Kidney (tissue), 14 donors: ENCODE results near the gene TRNP1. TPM values are rescaled to one million over a fixed set of nuclear protein-coding genes. Genes with fewer than 3 reads are reported as not detected.
A peak's percentile ranks its signal among the peaks of the same experiment; 100 is the strongest.

Experiments used
- DNase-seq, 5 donors: peaks; one replicate each; pipeline ENCODE4 v3.0.0-alpha.2; 2013 to 2020
- FAIRE-seq: peaks from 2 replicates; lab custom pipeline; 2012; peaks lifted over from hg19 to GRCh38; lab: Jason Lieb, UNC
- H3K27ac ChIP-seq, 2 donors: one replicate each; pipeline ENCODE4 v1.7.0; 2013; ENCODE audit warnings: low read depth in 2 of 2, low read length in 2 of 2, inconsistent platforms in 1 of 2
- H3K27me3 ChIP-seq: one replicate; pipeline ENCODE4 v1.7.1; 2013; ENCODE audit warnings: low read length, inconsistent platforms; ENCODE audit not compliant: control insufficient read depth, insufficient read depth
- H3K36me3 ChIP-seq, 3 donors: one replicate each; pipeline versions ENCODE4 v1.7.0 to v1.7.1; 2013; ENCODE audit warnings: low read length in 3 of 3, control low read depth in 1 of 3, inconsistent platforms in 1 of 3; ENCODE audit not compliant: insufficient read depth in 3 of 3, control insufficient read depth in 2 of 3
- H3K4me1 ChIP-seq, 3 donors: one replicate each; pipeline versions ENCODE4 v1.7.0 to v1.7.1; 2013; ENCODE audit warnings: low read length in 3 of 3, inconsistent platforms in 1 of 3, low read depth in 1 of 3; ENCODE audit not compliant: control insufficient read depth in 2 of 3, insufficient read depth in 2 of 3
- H3K4me3 ChIP-seq, 3 donors: one replicate each; pipeline versions ENCODE4 v1.7.0 to v1.8.1; 2013; ENCODE audit warnings: low read length in 3 of 3, control low read depth in 1 of 3, inconsistent platforms in 1 of 3
- H3K9ac ChIP-seq, 3 donors: one replicate each; pipeline versions ENCODE4 v1.7.0 to v1.7.1; 2013; ENCODE audit warnings: low read length in 3 of 3, control low read depth in 1 of 3, inconsistent platforms in 1 of 3
- H3K9me3 ChIP-seq, 3 donors: one replicate each; pipeline versions ENCODE4 v1.7.0 to v1.7.1; 2013; ENCODE audit warnings: low read length in 3 of 3, control low read depth in 1 of 3, inconsistent platforms in 1 of 3; ENCODE audit not compliant: control insufficient read depth in 2 of 3, insufficient read depth in 1 of 3
- CTCF ChIP-seq: IDR thresholded peaks from 3 replicates; pipeline ENCODE4 v1.5.1; 2012; ENCODE audit warnings: mild to moderate bottlenecking, moderate library complexity, borderline replicate concordance; ENCODE audit not compliant: insufficient read depth; ENCODE audit errors: extremely low read depth
- intact Hi-C: fragments of 100-400 bp; cut with DNase I; formaldehyde crosslinking; loops from one replicate; pipeline ENCODE4 v1.11.1; 2022
- polyA plus RNA-seq: library from polyadenylated mRNA; stranded (reverse); fragments of 350-450 nt; fragmentation: Illumina TruSeq; extraction: RNeasy Lipid Tissue Mini Kit (QIAGEN cat#74804); gene quantifications from one replicate; pipeline ENCODE4 v1.2.3, GENCODE V29; 2014; ENCODE audit warnings: low read depth, low replicate concordance; ENCODE audit not compliant: insufficient read depth
- total RNA-seq: library from RNA; stranded (reverse); fragmentation: NEBNext Ultra II Directional; extraction: Animal tissue kit (Norgen Biotek cat#: 25700); gene quantifications from one replicate; pipeline ENCODE4 v1.2.1, GENCODE V29; 2021
- donor health status: control.
- donor health status: control.
- donor health status: control.
- donor health status: control.
- donor health status: control.
- donor health status: DM: yes; HTN: yes; CAD: no.
- donor health status: Normal renal cell carcinoma (clear cell type).

Gene TRNP1
- total and polyA plus RNA-seq, 2 donors from 2014 or later, result 33.0 to 38.3 TPM

- H3K4me1 ChIP-seq, result no peaks in the 10 kb centered on the region
- intact Hi-C loops, result no loop called here
- H3K4me3 ChIP-seq, result no peak overlapping the region
- no peaks in the 10 kb centered on the region for H3K9me3 ChIP-seq
- FAIRE-seq (no peak), DNase-seq (no peak)
- H3K36me3 ChIP-seq, result no peaks in the 10 kb centered on the region
- no peak for TF ChIP-seq CTCF
- no peak overlapping the region for H3K27ac ChIP-seq
- no peaks in the 10 kb centered on the region for H3K27me3 ChIP-seq
- H3K9ac ChIP-seq, result no peak overlapping the region
Observed at GRCh38 chr1:26965213-26965612, 28.3 kb upstream of the TRNP1 start.

- no peak overlapping the region for H3K4me3 ChIP-seq
- FAIRE-seq (no peak), DNase-seq (no peak)
- no peak overlapping the region for H3K27ac ChIP-seq
- intact Hi-C loops, result no loop called here
- H3K9me3 ChIP-seq, result no peaks in the 10 kb centered on the region
- H3K4me1 ChIP-seq, result no peaks in the 10 kb centered on the region
- no peak for TF ChIP-seq CTCF
- no peaks in the 10 kb centered on the region for H3K27me3 ChIP-seq
- no peaks in the 10 kb centered on the region for H3K36me3 ChIP-seq
- H3K9ac ChIP-seq, result no peak overlapping the region
Observed at GRCh38 chr1:26965628-26966027, 27.9 kb upstream of the TRNP1 start.

- TF ChIP-seq CTCF, result no peak
- Histone ChIP-seq H3K4me3 (no peak overlapping the region), H3K27me3 (no peaks in the 10 kb centered on the region), H3K27ac (no peak overlapping the region), H3K36me3 (no peaks in the 10 kb centered on the region), H3K9me3 (no peaks in the 10 kb centered on the region), H3K4me1 (no peaks in the 10 kb centered on the region), H3K9ac (no peak overlapping the region)
- FAIRE-seq (no peak), DNase-seq (peak in 1 of 5 donors; percentile 28)
- intact Hi-C loops, result no loop called here
Observed at GRCh38 chr1:26970810-26971209, 22.7 kb upstream of the TRNP1 start.

- Histone ChIP-seq H3K4me1 (no peaks in the 10 kb centered on the region), H3K27ac (no peak overlapping the region), H3K4me3 (no peak overlapping the region), H3K9ac (no peak overlapping the region), H3K9me3 (no peaks in the 10 kb centered on the region), H3K27me3 (no peaks in the 10 kb centered on the region), H3K36me3 (no peaks in the 10 kb centered on the region)
- no peak for TF ChIP-seq CTCF
- DNase-seq, result no peak
- intact Hi-C loops, result no loop called here
- FAIRE-seq, result no peak
Observed at GRCh38 chr1:26971590-26971989, 21.9 kb upstream of the TRNP1 start.
